ENCODE measurements around the gene PLEKHD1. TPM values are rescaled to one million over a fixed set of nuclear protein-coding genes. Genes with fewer than 3 reads are reported as not detected.

The PLEKHD1 gene
- total and polyA plus RNA-seq, 8 donors = 0.03 to 0.19 (median 0.08) TPM; not detected in 2

GRCh38 chr14:69487226-69487625 lies 2.7 kb downstream of the PLEKHD1 start:
- no peak overlapping the region for H3K4me3 ChIP-seq
- intact Hi-C loops (cut with DNase I) = no loop called here
- no peaks in the 10 kb centered on the region for H3K36me3 ChIP-seq
- TF ChIP-seq CTCF (IDR thresholded peaks at IDR 0.05) = no peak
- 91 to 93% methylated on average over 4 of the region's 4 CpGs for WGBS, 2 donors
- H3K9me3 ChIP-seq = no peaks in the 10 kb centered on the region
- no peak overlapping the region for H3K27ac ChIP-seq
- H3K4me1 ChIP-seq = peaks cover 0 to 5% (median 0%) of the 10 kb centered on the region in 3 donors
- ATAC-seq (no peak), DNase-seq (no peak), FAIRE-seq (no peak)
- peaks cover 0 to 11% (median 0%) of the 10 kb centered on the region in 4 donors for H3K27me3 ChIP-seq

- no peaks in the 10 kb centered on the region for H3K36me3 ChIP-seq
- H3K27me3 ChIP-seq = peaks cover 0 to 11% (median 0%) of the 10 kb centered on the region in 4 donors
- WGBS, 2 donors = 65 to 67% methylated on average over 4 of the region's 4 CpGs
- H3K9me3 ChIP-seq = no peaks in the 10 kb centered on the region
- FAIRE-seq (no peak), ATAC-seq (no peak), DNase-seq (no peak)
- peaks cover 0 to 5% (median 0%) of the 10 kb centered on the region in 3 donors for H3K4me1 ChIP-seq
- no peak for TF ChIP-seq CTCF (IDR thresholded peaks at IDR 0.05)
- intact Hi-C loops (cut with DNase I) = no loop called here
- H3K27ac ChIP-seq = no peak overlapping the region
- H3K4me3 ChIP-seq = no peak overlapping the region
Observed at GRCh38 chr14:69487771-69488170, 3.2 kb downstream of the PLEKHD1 start.

- Histone ChIP-seq H3K4me3 (no peak overlapping the region), H3K36me3 (no peaks in the 10 kb centered on the region), H3K27me3 (peaks cover 0 to 7% (median 0%) of the 10 kb centered on the region in 4 donors), H3K4me1 (peaks cover 0 to 5% (median 0%) of the 10 kb centered on the region in 3 donors), H3K9me3 (no peaks in the 10 kb centered on the region), H3K27ac (no peak overlapping the region)
- TF ChIP-seq CTCF (IDR thresholded peaks at IDR 0.05) = no peak
- intact Hi-C loops (cut with DNase I) = no loop called here
- no peak for FAIRE-seq
- DNase-seq = no peak
- no peak for ATAC-seq
Observed at GRCh38 chr14:69489495-69489894, 5.0 kb downstream of the PLEKHD1 start.

- Histone ChIP-seq H3K9me3 (no peaks in the 10 kb centered on the region), H3K4me3 (no peak overlapping the region), H3K36me3 (no peaks in the 10 kb centered on the region), H3K27me3 (peaks cover 0 to 3% (median 0%) of the 10 kb centered on the region in 4 donors), H3K4me1 (no peaks in the 10 kb centered on the region), H3K27ac (no peak overlapping the region)
- ATAC-seq (no peak), DNase-seq (no peak), FAIRE-seq (no peak)
- intact Hi-C loops (cut with DNase I) = no loop called here
- TF ChIP-seq CTCF (IDR thresholded peaks at IDR 0.05) = no peak
- 81% methylated on average over 7 of the region's 7 CpGs for WGBS, 2 donors
Observed at GRCh38 chr14:69490219-69490918, 5.8 kb downstream of the PLEKHD1 start.

GRCh38 chr14:69491193-69491592 lies 6.7 kb downstream of the PLEKHD1 start:
- Histone ChIP-seq H3K27me3 (no peaks in the 10 kb centered on the region), H3K9me3 (no peaks in the 10 kb centered on the region), H3K36me3 (no peaks in the 10 kb centered on the region), H3K4me1 (no peaks in the 10 kb centered on the region), H3K27ac (no peak overlapping the region), H3K4me3 (no peak overlapping the region)
- ATAC-seq (no peak), FAIRE-seq (no peak), DNase-seq (no peak)
- TF ChIP-seq CTCF (IDR thresholded peaks at IDR 0.05) = no peak
- intact Hi-C loops (cut with DNase I) = no loop called here
- WGBS, 2 donors = 84 to 85% methylated on average over 3 of the region's 3 CpGs
